Panc1 (cell line): ENCODE results near the gene INTS1.

ENCODE experiments used
- POLR2AphosphoS5 ChIP-seq: IDR thresholded peaks from 2 replicates; pipeline ENCODE4 v1.6.1; 2012; ENCODE audit warnings: mild to moderate bottlenecking, low read depth, low read length, moderate library complexity
- SIN3A ChIP-seq: IDR thresholded peaks from 2 replicates; pipeline ENCODE4 v1.6.1; 2012; ENCODE audit warnings: low read depth, mild to moderate bottlenecking, low read length, moderate library complexity, borderline replicate concordance; ENCODE audit not compliant: insufficient read depth
- TF ChIP-seq, protein P1 (sequence below): fragments of 450-650 bp; IDR thresholded peaks from 2 replicates; pipeline ENCODE4 v1.5.1; 2017; ENCODE audit warnings: mild to moderate bottlenecking

DNA sequence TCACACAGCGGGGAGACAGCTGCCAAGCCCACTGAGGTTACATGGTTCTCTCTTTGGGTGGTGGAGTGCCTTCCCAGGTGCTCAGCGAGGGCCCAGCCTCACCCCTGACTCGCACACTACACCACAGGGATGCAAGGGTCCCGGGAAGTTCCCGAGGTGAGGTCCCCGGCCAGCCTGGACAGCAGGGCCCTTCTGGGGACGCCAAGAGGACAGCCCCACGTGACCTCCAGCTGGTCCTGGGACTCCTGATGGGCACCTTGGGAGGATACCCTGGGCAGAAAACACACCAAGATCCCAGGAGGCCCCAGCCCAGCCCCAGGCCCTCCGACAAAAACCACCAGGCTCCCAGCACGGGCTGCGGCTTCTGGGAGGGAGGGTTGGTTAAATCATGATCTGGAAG lies 53.2 kb downstream of the INTS1 start:
- TF ChIP-seq, protein P1, sequence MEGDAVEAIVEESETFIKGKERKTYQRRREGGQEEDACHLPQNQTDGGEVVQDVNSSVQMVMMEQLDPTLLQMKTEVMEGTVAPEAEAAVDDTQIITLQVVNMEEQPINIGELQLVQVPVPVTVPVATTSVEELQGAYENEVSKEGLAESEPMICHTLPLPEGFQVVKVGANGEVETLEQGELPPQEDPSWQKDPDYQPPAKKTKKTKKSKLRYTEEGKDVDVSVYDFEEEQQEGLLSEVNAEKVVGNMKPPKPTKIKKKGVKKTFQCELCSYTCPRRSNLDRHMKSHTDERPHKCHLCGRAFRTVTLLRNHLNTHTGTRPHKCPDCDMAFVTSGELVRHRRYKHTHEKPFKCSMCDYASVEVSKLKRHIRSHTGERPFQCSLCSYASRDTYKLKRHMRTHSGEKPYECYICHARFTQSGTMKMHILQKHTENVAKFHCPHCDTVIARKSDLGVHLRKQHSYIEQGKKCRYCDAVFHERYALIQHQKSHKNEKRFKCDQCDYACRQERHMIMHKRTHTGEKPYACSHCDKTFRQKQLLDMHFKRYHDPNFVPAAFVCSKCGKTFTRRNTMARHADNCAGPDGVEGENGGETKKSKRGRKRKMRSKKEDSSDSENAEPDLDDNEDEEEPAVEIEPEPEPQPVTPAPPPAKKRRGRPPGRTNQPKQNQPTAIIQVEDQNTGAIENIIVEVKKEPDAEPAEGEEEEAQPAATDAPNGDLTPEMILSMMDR, result no peak
- TF ChIP-seq POLR2AphosphoS5, result no peak
- TF ChIP-seq SIN3A, result no peak
